K562 (cell line): ENCODE results near the gene CEP85L. TPM values are rescaled to one million over a fixed set of nuclear protein-coding genes. Genes with fewer than 3 reads are reported as not detected.

Experiments used
- CTCFL ChIP-seq: IDR thresholded peaks from 2 replicates; pipeline ENCODE4 v1.6.1; 2011; ENCODE audit warnings: borderline replicate concordance, low read depth, mild to moderate bottlenecking, moderate library complexity, low read length; ENCODE audit not compliant: insufficient read depth, poor library complexity, severe bottlenecking
- HES1 ChIP-seq: fragments of 450-650 bp; IDR thresholded peaks from 2 replicates; pipeline ENCODE4 v1.6.1; 2016; ENCODE audit warnings: low read depth, mild to moderate bottlenecking, moderate library complexity
- HMGXB4 ChIP-seq: sonication (generic); formaldehyde crosslinking; IDR thresholded peaks from 2 replicates; pipeline ENCODE4 v1.8.1; 2023; ENCODE audit warnings: mild to moderate bottlenecking, missing genetic modification reagents
- KAT7 ChIP-seq: sonication (generic); formaldehyde crosslinking; IDR thresholded peaks from 2 replicates; pipeline ENCODE4 v1.8.0; 2022; ENCODE audit warnings: missing genetic modification reagents, mild to moderate bottlenecking, borderline replicate concordance
- PBX2 ChIP-seq, 2 experiments: IDR thresholded peaks in 1 of 2; conservative IDR thresholded peaks in 1 of 2; 2 replicates each; pipeline ENCODE4 v1.6.1; 2016; ENCODE audit warnings: low read depth in 2 of 2, mild to moderate bottlenecking in 1 of 2, missing compliant biosample characterization in 1 of 2, missing genetic modification characterization in 1 of 2, moderate library complexity in 1 of 2
- SAFB2 ChIP-seq: fragments of 200-400 bp; formaldehyde crosslinking; IDR thresholded peaks from 2 replicates; pipeline ENCODE4 v1.6.1; 2018; ENCODE audit warnings: borderline replicate concordance, low read length, low read depth, moderate library complexity; ENCODE audit not compliant: severe bottlenecking
- SMAD4 ChIP-seq: fragments of 250-450 bp; sonication (Bioruptor Pico); conservative IDR thresholded peaks from 2 replicates; pipeline ENCODE4 v1.8.0; 2021; ENCODE audit warnings: inconsistent platforms, mild to moderate bottlenecking, moderate library complexity
- TSC22D4 ChIP-seq: fragments of 450-650 bp; IDR thresholded peaks from 2 replicates; pipeline ENCODE4 v1.6.1; 2016; ENCODE audit warnings: missing genetic modification characterization, missing biosample characterization, control low read depth
- U2AF1 ChIP-seq: fragments of 200-400 bp; formaldehyde crosslinking; optimal IDR thresholded peaks from 2 replicates; pipeline ENCODE3; 2017; ENCODE audit warnings: mild to moderate bottlenecking, low read depth, low read length, moderate library complexity
- ZBTB11 ChIP-seq, 3 experiments: fragments of 200-800 bp in 1 of 3; fragments of 250-450 bp in 1 of 3; fragments of 450-650 bp in 1 of 3; sonication (Bioruptor Pico) in 1 of 3; sonication (Bioruptor generic) in 1 of 3; formaldehyde crosslinking in 1 of 3; IDR thresholded peaks; 2 replicates each; pipeline versions ENCODE4 v1.6.1 to v1.8.0; 2016 to 2022; ENCODE audit warnings: mild to moderate bottlenecking in 2 of 3, missing genetic modification characterization in 2 of 3, missing compliant biosample characterization in 1 of 3, moderate library complexity in 1 of 3
- ZNF511 ChIP-seq: sonication (generic); formaldehyde crosslinking; IDR thresholded peaks from 2 replicates; pipeline ENCODE4 v1.8.0; 2022; ENCODE audit warnings: mild to moderate bottlenecking, missing genetic modification reagents
- polyA plus RNA-seq, 8 experiments: library from polyadenylated mRNA; depleted of rRNA in 4 of 8; stranded (reverse) in 5 of 8; unstranded in 3 of 8; fragments of >200 nt; fragmentation: Nextera tagmentation in 2 of 8; fragmentation: Illumina TruSeq in 1 of 8; extraction: Ambion mirVana in 2 of 8; extraction: Trizol in 1 of 8; gene quantifications; 2 replicates each; pipeline versions ENCODE4 v1.2.1 to v1.2.3, GENCODE V29; 2011 to 2014; ENCODE audit warnings: inconsistent platforms in 1 of 8, missing spikeins in 1 of 8
- total RNA-seq, 7 experiments: library from RNA; depleted of rRNA in 6 of 7; stranded (reverse); fragments of >200 nt in 6 of 7; fragmentation: Illumina TruSeq in 2 of 7; extraction: Trizol in 2 of 7; gene quantifications; 2 replicates each; pipeline versions ENCODE4 v1.2.1 to v1.2.3, GENCODE V29; 2011 to 2021; ENCODE audit warnings: low replicate concordance in 1 of 7

CEP85L gene
- total and polyA plus RNA-seq, 9 of the 15 experiments (the other 6 are each of a cell fraction or from before 2014, with no cell fraction given), result 4.5 to 15.8 (median 8.3) TPM

GRCh38 chr6:118650582-118651281, 659 bp downstream of the CEP85L start (continued):
- peak in 1 of 3 experiments; percentile 33; a peak in 1 of 6 replicates for TF ChIP-seq ZBTB11 (CRISPR knock-in tag; IDR thresholded peaks at IDR 0.05)
- TF ChIP-seq U2AF1, result peak; percentile 23
- 0 out of 2 replicates have a peak, but pooled peaks have one; percentile 24 for TF ChIP-seq ZNF511 (CRISPR knock-in tag)
- TF ChIP-seq HMGXB4 (CRISPR knock-in tag), result 0 out of 2 replicates have a peak, but pooled peaks have one; percentile 46
- no peak for TF ChIP-seq SAFB2
- TF ChIP-seq PBX2 (CRISPR knock-in tag; IDR thresholded peaks at IDR 0.05; ENCODE audit: low read depth), result 0 out of 2 replicates have a peak, but pooled peaks have one; percentile 16
- TF ChIP-seq PBX2 (tag; conservative IDR thresholded peaks at IDR 0.05; ENCODE audit: low read depth), result peak; percentile 68
- TF ChIP-seq CTCFL, result peak; percentile 4
- TF ChIP-seq TSC22D4 (tag), result no peak
- peak; percentile 85 for TF ChIP-seq HES1
- TF ChIP-seq SMAD4, result peak; percentile 91
- peak; percentile 90; the same call in 1 of the 2 replicates for TF ChIP-seq KAT7 (CRISPR knock-in tag)
- TF ChIP-seq, all 486 proteins: peak for 75
